Transverse colon (tissue), 4 donors: ENCODE measurements around the gene CCNI2. TPM values are rescaled to one million over a fixed set of nuclear protein-coding genes. Genes with fewer than 3 reads are reported as not detected.

Experiments
- DNase-seq: peaks from one replicate; pipeline ENCODE4 v3.0.0-alpha.2; 2019
- H3K27ac ChIP-seq, 4 donors: fragments of 200-600 bp; sonication (generic); 2 replicates each; pipeline ENCODE4 v1.5.1; 2016 to 2018; ENCODE audit warnings: inconsistent platforms in 4 of 4
- H3K27me3 ChIP-seq: fragments of 200-600 bp; sonication (generic); 2 replicates; pipeline ENCODE4 v1.5.1; 2017; ENCODE audit warnings: inconsistent platforms
- H3K36me3 ChIP-seq, 4 donors: fragments of 200-600 bp; sonication (generic); 2 replicates each; pipeline ENCODE4 v1.5.1; 2017 to 2019; ENCODE audit warnings: inconsistent platforms in 4 of 4
- H3K4me1 ChIP-seq, 4 donors: fragments of 200-600 bp; sonication (generic); 2 replicates each; pipeline ENCODE4 v1.5.1; 2017 to 2020; ENCODE audit warnings: inconsistent platforms in 4 of 4
- H3K4me3 ChIP-seq, 4 donors: fragments of 200-600 bp; sonication (generic); 1 replicate in 1 of 4; 2 replicates in 3 of 4; pipeline versions ENCODE4 v1.5.1 to v1.6.1; 2017 to 2019; ENCODE audit warnings: inconsistent platforms in 4 of 4
- H3K9me3 ChIP-seq, 2 donors: fragments of 200-600 bp; sonication (generic); 2 replicates each; pipeline ENCODE4 v1.5.1; 2017 to 2019; ENCODE audit warnings: inconsistent platforms in 2 of 2
- CTCF ChIP-seq, 5 experiments: fragments of 200-600 bp in 3 of 5; fragments of 450-650 bp in 2 of 5; sonication (generic) in 3 of 5; IDR thresholded peaks; 1 replicate in 2 of 5; 2 replicates in 3 of 5; pipeline ENCODE4 v1.5.1; 2016 to 2017; ENCODE audit warnings: antibody characterized with exemption in 5 of 5, inconsistent platforms in 3 of 5, mild to moderate bottlenecking in 2 of 5, moderate library complexity in 1 of 5
- EP300 ChIP-seq: sonication (generic); formaldehyde crosslinking; IDR thresholded peaks from one replicate; pipeline ENCODE4 v1.6.1; 2017; ENCODE audit warnings: antibody characterized with exemption, low read depth
- POLR2A ChIP-seq: fragments of 450-650 bp; IDR thresholded peaks from one replicate; pipeline ENCODE4 v1.6.1; 2016; ENCODE audit warnings: antibody characterized with exemption, mild to moderate bottlenecking, moderate library complexity
- POLR2AphosphoS5 ChIP-seq, 3 donors: sonication (generic); formaldehyde crosslinking; IDR thresholded peaks; one replicate each; pipeline ENCODE4 v1.6.1; 2016; ENCODE audit warnings: antibody characterized with exemption in 3 of 3
- WGBS, 2 donors: methylation state at CpG; one replicate each; pipeline ENCODE4 v1.1.5; 2018; ENCODE audit warnings: low coverage in 1 of 2; 5-methylcytosine and 5-hydroxymethylcytosine counted together
- in situ Hi-C, 4 donors: fragments of 200-750 bp; cut with MboI; loops; one replicate each; pipeline versions ENCODE4 v1.15.0 to v1.15.1; 2017; ENCODE audit warnings: low sequenced_read_pairs in 3 of 4, low pct_ligation_motif_present in 1 of 4, low pct_unique_long_range_greater_than_20kb in 1 of 4
- intact Hi-C: fragments of 100-400 bp; cut with DNase I; formaldehyde crosslinking; loops from one replicate; pipeline ENCODE4 v1.15.1; 2023; ENCODE audit warnings: low total_unique reads
- total RNA-seq, 4 donors: library from RNA; depleted of rRNA; stranded (reverse); fragments of >200 nt; gene quantifications; one replicate each; pipeline ENCODE4 v1.1.0, GENCODE V29; 2016

Gene CCNI2
- total RNA-seq, 4 donors from 2014 or later, result 3.0 to 13.0 (median 7.1) TPM

- in situ Hi-C loops (no loop called here), intact Hi-C loops (no loop called here)
- WGBS, 2 donors, result 87 to 92% methylated on average over 9 to 21 of the region's 21 CpGs
- DNase-seq, result peak; percentile 5
- no peak overlapping the region for H3K4me3 ChIP-seq
- no peaks in the 10 kb centered on the region for H3K4me1 ChIP-seq
- H3K27me3 ChIP-seq, result no peaks in the 10 kb centered on the region
- H3K27ac ChIP-seq, result no peak overlapping the region
- peaks cover 0 to 12% (median 5%) of the 10 kb centered on the region in 4 donors for H3K36me3 ChIP-seq
- TF ChIP-seq CTCF (IDR thresholded peaks at IDR 0.05), result no peak
- no peaks in the 10 kb centered on the region for H3K9me3 ChIP-seq
Measured at GRCh38 chr5:132760601-132761317, 13.5 kb downstream of the CCNI2 start.

GRCh38 chr5:132761321-132762240 is 14.4 kb downstream of the CCNI2 start:
- 95 to 100% methylated on average over 2 to 18 of the region's 22 CpGs for WGBS, 2 donors

GRCh38 chr5:132762246-132763000 is 15.2 kb downstream of the CCNI2 start:
- Histone ChIP-seq H3K4me1 (peaks cover 0 to 5% (median 3%) of the 10 kb centered on the region in 4 donors), H3K36me3 (peaks cover 0 to 12% (median 5%) of the 10 kb centered on the region in 4 donors), H3K27me3 (no peaks in the 10 kb centered on the region), H3K27ac (no peak overlapping the region), H3K4me3 (no peak overlapping the region), H3K9me3 (no peaks in the 10 kb centered on the region)
- TF ChIP-seq POLR2AphosphoS5 (IDR thresholded peaks at IDR 0.05) (no peak), EP300 (no peak)
- WGBS, 2 donors, result 97% methylated on average over 11 of the region's 11 CpGs; no CpG with 5 or more reads in 1 of the 2 donors
- in situ Hi-C loops (no loop called here), intact Hi-C loops (no loop called here)
- peak; percentile 4 for DNase-seq

More at GRCh38 chr5:132761321-132762240, 14.4 kb downstream of the CCNI2 start:
- in situ Hi-C loops (no loop called here), intact Hi-C loops (no loop called here)
- no peak overlapping the region for H3K4me3 ChIP-seq
- H3K36me3 ChIP-seq, result peaks cover 0 to 12% (median 5%) of the 10 kb centered on the region in 4 donors
- TF ChIP-seq EP300 (no peak), POLR2A (no peak), POLR2AphosphoS5 (IDR thresholded peaks at IDR 0.05) (no peak), CTCF (IDR thresholded peaks at IDR 0.05) (no peak)
- H3K4me1 ChIP-seq, result no peaks in the 10 kb centered on the region
- no peaks in the 10 kb centered on the region for H3K27me3 ChIP-seq
- peak; percentile 7 for DNase-seq
- H3K9me3 ChIP-seq, result no peaks in the 10 kb centered on the region
- no peak overlapping the region for H3K27ac ChIP-seq

GRCh38 chr5:132763181-132764036 is 16.2 kb downstream of the CCNI2 start:
- Histone ChIP-seq H3K36me3 (peaks cover 0 to 10% (median 5%) of the 10 kb centered on the region in 4 donors), H3K4me3 (no peak overlapping the region), H3K9me3 (no peaks in the 10 kb centered on the region), H3K4me1 (peaks cover 0 to 7% (median 5%) of the 10 kb centered on the region in 4 donors), H3K27ac (no peak overlapping the region), H3K27me3 (no peaks in the 10 kb centered on the region)
- peak; percentile 4 for DNase-seq
- WGBS, 2 donors, result 91 to 97% methylated on average over 5 to 16 of the region's 17 CpGs
- no peak for TF ChIP-seq POLR2A
- no peak for TF ChIP-seq CTCF (IDR thresholded peaks at IDR 0.05)
- TF ChIP-seq POLR2AphosphoS5 (IDR thresholded peaks at IDR 0.05), result no peak
- no peak for TF ChIP-seq EP300
- intact Hi-C loops, result no loop called here
- in situ Hi-C loops, result no loop called here
